SU-DHL-6 (cell line): ENCODE measurements around the gene RNF130.

Experiments
- CTCF ChIP-seq: fragments of 200-600 bp; sonication (generic); IDR thresholded peaks from one replicate; pipeline ENCODE4 v1.5.1; 2017; ENCODE audit warnings: antibody characterized with exemption, mild to moderate bottlenecking, low read length, moderate library complexity; ENCODE audit not compliant: insufficient read depth, poor library complexity, severe bottlenecking
- EZH2phosphoT487 ChIP-seq: fragments of 200-600 bp; sonication (generic), shearing (Covaris generic); conservative IDR thresholded peaks from 2 replicates; pipeline ENCODE4 v1.6.1; 2018; ENCODE audit warnings: mild to moderate bottlenecking, antibody characterized with exemption, low read length, moderate library complexity, mixed read lengths

GRCh38 chr5:180105827-180106312 lies 34.3 kb upstream of the RNF130 start:
- no peak for TF ChIP-seq CTCF
- TF ChIP-seq EZH2phosphoT487, result no peak
